ENCODE data around the gene TMEM207.

The TMEM207 gene

GRCh38 chr3:190492129-190492528 is 42.4 kb upstream of the TMEM207 start:
- Histone ChIP-seq H3K4me3 (ENCODE audit: low read length, poor library complexity, severe bottlenecking) (no peak overlapping the region), H3K9ac (ENCODE audit: low read depth, low read length, poor library complexity, severe bottlenecking) (no peak overlapping the region), H4K20me1 (ENCODE audit: insufficient read depth, low read length, poor library complexity, severe bottlenecking) (no peaks in the 10 kb centered on the region)

GRCh38 chr3:190491533-190492054 is 41.9 kb upstream of the TMEM207 start:
- Histone ChIP-seq H3K9me3 (ENCODE audit: insufficient read depth, low read depth, low read length) (no peaks in the 10 kb centered on the region), H3K4me2 (ENCODE audit: low read depth, low read length, poor library complexity, severe bottlenecking) (no peak overlapping the region), H3K9me2 (replicated peaks; ENCODE audit: low read depth, low read length) (no peaks in the 10 kb centered on the region), H3K4me3 (ENCODE audit: low read length, poor library complexity, severe bottlenecking) (no peak overlapping the region), H3K79me2 (ENCODE audit: insufficient read depth, low read length) (no peaks in the 10 kb centered on the region), H3F3A (ENCODE audit: low read depth) (no peaks in the 10 kb centered on the region), H2AFZ (ENCODE audit: low read length) (no peak overlapping the region), H4K20me1 (ENCODE audit: insufficient read depth, low read length, poor library complexity, severe bottlenecking) (no peaks in the 10 kb centered on the region), H3K27me3 (ENCODE audit: insufficient read depth, low read length, poor library complexity, severe bottlenecking) (peaks cover 96% of the 10 kb centered on the region), H3K4me1 (ENCODE audit: insufficient read depth, low read length, poor library complexity, severe bottlenecking) (no peaks in the 10 kb centered on the region), H3K9ac (ENCODE audit: low read depth, low read length, poor library complexity, severe bottlenecking) (no peak overlapping the region), H3K36me3 (ENCODE audit: insufficient read depth, low read length) (no peaks in the 10 kb centered on the region)
- no peak for TF ChIP-seq EZH2phosphoT487 (IDR thresholded peaks at IDR 0.05; ENCODE audit: borderline replicate concordance)
- no peak for TF ChIP-seq CTCF (conservative IDR thresholded peaks at IDR 0.05; ENCODE audit: low read length)

More at GRCh38 chr3:190492129-190492528, 42.4 kb upstream of the TMEM207 start:
- no peaks in the 10 kb centered on the region for H3K9me2 ChIP-seq (replicated peaks; ENCODE audit: low read depth, low read length)
- no peak overlapping the region for H3K4me2 ChIP-seq (ENCODE audit: low read depth, low read length, poor library complexity, severe bottlenecking)
- no peaks in the 10 kb centered on the region for H3K9me3 ChIP-seq (ENCODE audit: insufficient read depth, low read depth, low read length)
- no peaks in the 10 kb centered on the region for H3F3A ChIP-seq (ENCODE audit: low read depth)
- peaks cover 96% of the 10 kb centered on the region for H3K27me3 ChIP-seq (ENCODE audit: insufficient read depth, low read length, poor library complexity, severe bottlenecking)
- no peaks in the 10 kb centered on the region for H3K79me2 ChIP-seq (ENCODE audit: insufficient read depth, low read length)
- no peak for TF ChIP-seq EZH2phosphoT487 (IDR thresholded peaks at IDR 0.05; ENCODE audit: borderline replicate concordance)
- TF ChIP-seq CTCF (conservative IDR thresholded peaks at IDR 0.05; ENCODE audit: low read length) = no peak
- no peak overlapping the region for H2AFZ ChIP-seq (ENCODE audit: low read length)
- no peaks in the 10 kb centered on the region for H3K4me1 ChIP-seq (ENCODE audit: insufficient read depth, low read length, poor library complexity, severe bottlenecking)
- H3K36me3 ChIP-seq (ENCODE audit: insufficient read depth, low read length) = no peaks in the 10 kb centered on the region

GRCh38 chr3:190486908-190487607 is 37.4 kb upstream of the TMEM207 start:
- Histone ChIP-seq H3K79me2 (ENCODE audit: insufficient read depth, low read length) (no peaks in the 10 kb centered on the region), H3K4me2 (ENCODE audit: low read depth, low read length, poor library complexity, severe bottlenecking) (no peak overlapping the region)

More at GRCh38 chr3:190486908-190487607, 37.4 kb upstream of the TMEM207 start:
- no peak overlapping the region for H3K4me3 ChIP-seq (ENCODE audit: low read length, poor library complexity, severe bottlenecking)
- H3K9ac ChIP-seq (ENCODE audit: low read depth, low read length, poor library complexity, severe bottlenecking) = no peak overlapping the region
- no peaks in the 10 kb centered on the region for H3K36me3 ChIP-seq (ENCODE audit: insufficient read depth, low read length)
- H2AFZ ChIP-seq (ENCODE audit: low read length) = no peak overlapping the region
- no peaks in the 10 kb centered on the region for H3K9me3 ChIP-seq (ENCODE audit: insufficient read depth, low read depth, low read length)
- no peaks in the 10 kb centered on the region for H3K9me2 ChIP-seq (replicated peaks; ENCODE audit: low read depth, low read length)
- TF ChIP-seq CTCF (conservative IDR thresholded peaks at IDR 0.05; ENCODE audit: low read length) (no peak), EZH2phosphoT487 (IDR thresholded peaks at IDR 0.05; ENCODE audit: borderline replicate concordance) (no peak)
- no peaks in the 10 kb centered on the region for H3F3A ChIP-seq (ENCODE audit: low read depth)
- peaks cover 9% of the 10 kb centered on the region for H3K4me1 ChIP-seq (ENCODE audit: insufficient read depth, low read length, poor library complexity, severe bottlenecking)
- no peaks in the 10 kb centered on the region for H4K20me1 ChIP-seq (ENCODE audit: insufficient read depth, low read length, poor library complexity, severe bottlenecking)
- H3K27me3 ChIP-seq (ENCODE audit: insufficient read depth, low read length, poor library complexity, severe bottlenecking) = peaks cover 93% of the 10 kb centered on the region

All from Loucy (cell line).